ENCODE measurements around the gene KIF16B. TPM values are rescaled to one million over a fixed set of nuclear protein-coding genes. Genes with fewer than 3 reads are reported as not detected.

KIF16B gene
- total and polyA plus RNA-seq, 2 experiments from 2014 or later: 6.5 to 11.1 TPM

DNA sequence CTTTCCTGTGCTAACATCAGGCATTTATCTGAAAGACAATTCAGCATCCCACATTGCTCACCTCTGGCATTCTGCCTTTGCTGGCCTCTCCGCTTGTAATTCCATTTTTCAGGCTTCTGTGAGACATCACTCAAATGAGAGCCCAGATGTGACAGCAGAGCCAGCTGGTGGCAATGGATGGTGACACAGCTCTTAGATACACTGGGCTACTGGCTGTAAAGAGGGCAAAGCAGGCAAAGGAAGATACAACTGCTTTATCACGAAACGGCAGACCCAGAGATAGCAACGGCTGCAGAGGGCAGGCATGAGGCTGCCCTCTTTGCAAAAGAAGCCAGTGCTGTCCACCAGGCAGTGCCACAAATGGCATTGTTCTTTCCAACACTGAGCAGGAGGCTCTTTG is 329.8 kb downstream of the KIF16B start:
- DNase-seq (ENCODE audit: low spot score): no peak
- Histone ChIP-seq H3K36me3 (ENCODE audit: insufficient read depth) (no peaks in the 10 kb centered on the region), H4K20me1 (replicated peaks; ENCODE audit: insufficient read depth) (no peaks in the 10 kb centered on the region), H3K79me2 (replicated peaks; ENCODE audit: insufficient read depth) (no peaks in the 10 kb centered on the region), H3K4me1 (ENCODE audit: insufficient read depth) (no peaks in the 10 kb centered on the region), H3K4me2 (no peak overlapping the region), H2AFZ (no peak overlapping the region), H3F3A (replicated peaks; ENCODE audit: low read depth) (no peaks in the 10 kb centered on the region), H3K9me2 (ENCODE audit: insufficient read depth) (0 out of 2 replicates have a peak, but pooled peaks cover 10% of the 10 kb centered on the region), H3K27me3 (ENCODE audit: insufficient read depth) (no peaks in the 10 kb centered on the region), H3K27ac (ENCODE audit: low read depth) (no peak overlapping the region), H3K4me3 (no peak overlapping the region)
- H3K4me3 Mint-ChIP-seq: no peak overlapping the region
- H3K36me3 Mint-ChIP-seq (ENCODE audit: low read depth): peaks cover 6% of the 10 kb centered on the region; the same call in 1 of the 3 replicates
- H3K9me3 Mint-ChIP-seq: peaks cover 14% of the 10 kb centered on the region; the same call in 2 of the 3 replicates
- no peak for ATAC-seq
- TF ChIP-seq POLR2AphosphoS5 (IDR thresholded peaks at IDR 0.05; ENCODE audit: low read depth): no peak
- TF ChIP-seq STAT1 (IDR thresholded peaks at IDR 0.05; ENCODE audit: unreplicated experiment): no peak
- no peak for TF ChIP-seq EZH2 (IDR thresholded peaks at IDR 0.05; ENCODE audit: low read depth, unreplicated experiment)
- TF ChIP-seq ZNF331 (CRISPR knock-in tag; IDR thresholded peaks at IDR 0.05; ENCODE audit: low read depth): no peak
- no peak for TF ChIP-seq ZNF114 (CRISPR knock-in tag; IDR thresholded peaks at IDR 0.05)
- TF ChIP-seq NANOG (IDR thresholded peaks at IDR 0.05; ENCODE audit: borderline replicate concordance): no peak
- TF ChIP-seq EZH2phosphoT487 (IDR thresholded peaks at IDR 0.05; ENCODE audit: unreplicated experiment): no peak
- TF ChIP-seq, protein P1, sequence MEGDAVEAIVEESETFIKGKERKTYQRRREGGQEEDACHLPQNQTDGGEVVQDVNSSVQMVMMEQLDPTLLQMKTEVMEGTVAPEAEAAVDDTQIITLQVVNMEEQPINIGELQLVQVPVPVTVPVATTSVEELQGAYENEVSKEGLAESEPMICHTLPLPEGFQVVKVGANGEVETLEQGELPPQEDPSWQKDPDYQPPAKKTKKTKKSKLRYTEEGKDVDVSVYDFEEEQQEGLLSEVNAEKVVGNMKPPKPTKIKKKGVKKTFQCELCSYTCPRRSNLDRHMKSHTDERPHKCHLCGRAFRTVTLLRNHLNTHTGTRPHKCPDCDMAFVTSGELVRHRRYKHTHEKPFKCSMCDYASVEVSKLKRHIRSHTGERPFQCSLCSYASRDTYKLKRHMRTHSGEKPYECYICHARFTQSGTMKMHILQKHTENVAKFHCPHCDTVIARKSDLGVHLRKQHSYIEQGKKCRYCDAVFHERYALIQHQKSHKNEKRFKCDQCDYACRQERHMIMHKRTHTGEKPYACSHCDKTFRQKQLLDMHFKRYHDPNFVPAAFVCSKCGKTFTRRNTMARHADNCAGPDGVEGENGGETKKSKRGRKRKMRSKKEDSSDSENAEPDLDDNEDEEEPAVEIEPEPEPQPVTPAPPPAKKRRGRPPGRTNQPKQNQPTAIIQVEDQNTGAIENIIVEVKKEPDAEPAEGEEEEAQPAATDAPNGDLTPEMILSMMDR (conservative IDR thresholded peaks at IDR 0.05; ENCODE audit: low read depth in 2 of 2): no peak
- TF ChIP-seq CREB1 (CRISPR knock-in tag; IDR thresholded peaks at IDR 0.05; ENCODE audit: low read depth): no peak
- no peak for TF ChIP-seq JUNB (IDR thresholded peaks at IDR 0.05; ENCODE audit: unreplicated experiment)
- peaks cover 3% of the 10 kb centered on the region for H3K27me3 Mint-ChIP-seq (ENCODE audit: insufficient read depth, low read depth, poor library complexity)
- H3K27ac Mint-ChIP-seq: no peak overlapping the region
- no peaks in the 10 kb centered on the region for H3K4me1 Mint-ChIP-seq

DNA sequence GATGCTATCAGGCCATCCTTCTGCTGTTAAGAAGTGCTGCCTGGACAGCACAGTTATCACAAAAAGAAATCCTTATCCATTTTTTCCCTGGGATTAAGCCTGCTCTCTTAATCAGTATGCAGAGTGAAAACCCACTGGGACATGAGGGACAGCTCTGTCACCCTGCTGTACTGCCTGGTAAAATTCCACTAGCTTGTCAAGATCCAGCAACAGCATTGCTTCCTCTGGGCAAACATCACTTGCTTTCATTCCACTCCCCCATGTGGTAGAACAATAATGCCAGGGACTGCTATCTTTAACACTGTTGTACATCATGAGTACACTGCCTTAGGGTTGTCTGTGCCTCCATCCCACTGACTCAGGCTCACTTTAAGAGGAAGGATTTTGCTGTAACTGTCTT is 331.3 kb downstream of the KIF16B start:
- Mint-ChIP-seq H3K27me3 (ENCODE audit: insufficient read depth, low read depth, poor library complexity) (peaks cover 3% of the 10 kb centered on the region), H3K9me3 (peaks cover 23% of the 10 kb centered on the region; the same call in 2 of the 3 replicates), H3K4me3 (no peak overlapping the region), H3K36me3 (ENCODE audit: low read depth) (peaks cover 10% of the 10 kb centered on the region; the same call in 2 of the 3 replicates), H3K27ac (no peak overlapping the region), H3K4me1 (no peaks in the 10 kb centered on the region)
- no peak overlapping the region for H3K4me3 ChIP-seq
- no peak for DNase-seq (ENCODE audit: low spot score)
- no peaks in the 10 kb centered on the region for H3K27me3 ChIP-seq (ENCODE audit: insufficient read depth)
- no peak overlapping the region for H3K27ac ChIP-seq (ENCODE audit: low read depth)
- H3F3A ChIP-seq (replicated peaks; ENCODE audit: low read depth): no peaks in the 10 kb centered on the region
- no peak overlapping the region for H2AFZ ChIP-seq
- no peaks in the 10 kb centered on the region for H4K20me1 ChIP-seq (replicated peaks; ENCODE audit: insufficient read depth)
- no peak overlapping the region for H3K4me2 ChIP-seq
- H3K4me1 ChIP-seq (ENCODE audit: insufficient read depth): no peaks in the 10 kb centered on the region
- H3K9me2 ChIP-seq (ENCODE audit: insufficient read depth): 0 out of 2 replicates have a peak, but pooled peaks cover 11% of the 10 kb centered on the region
- H3K79me2 ChIP-seq (replicated peaks; ENCODE audit: insufficient read depth): no peaks in the 10 kb centered on the region
- H3K36me3 ChIP-seq (ENCODE audit: insufficient read depth): no peaks in the 10 kb centered on the region
- no peak for ATAC-seq
- TF ChIP-seq CREB1 (CRISPR knock-in tag; IDR thresholded peaks at IDR 0.05; ENCODE audit: low read depth): no peak
- TF ChIP-seq, protein P1 (conservative IDR thresholded peaks at IDR 0.05; ENCODE audit: low read depth in 2 of 2): peak in 1 of 2 experiments; percentile 33; a peak in 2 of 4 replicates

All from GM23338 (cell line).